GM21423 (cell line): Measurements from ENCODE around the gene MYL6.
"Not testable (repeated sequence)": the region's sequence is repeated elsewhere in the genome, so short reads cannot be mapped to it uniquely, and the experiment has no call there.

ENCODE experiments used
- ATAC-seq: cut with Tn5 transposase; IDR thresholded peaks from one replicate; pipeline ENCODE4 v1.9.1; 2021; ENCODE audit warnings: mild to moderate bottlenecking, moderate library complexity; ENCODE audit not compliant: unreplicated experiment

MYL6 gene

GRCh38 chr12:56189099-56189917, 31.1 kb downstream of the MYL6 start, which contains the start of gene SMARCC2:
SMARCC2 (minus strand) TSS chr12:56189483; CDS start chr12:56189461, 22 bp downstream.
- ATAC-seq: peak; percentile 72

GRCh38 chr12:56189918-56190694, 31.9 kb downstream of the MYL6 start:
- ATAC-seq: peak; percentile 39

GRCh38 chr12:56190695-56191155, 32.6 kb downstream of the MYL6 start:
- no peak for ATAC-seq

- ATAC-seq: no peak
Observed at GRCh38 chr12:56192582-56192981, 34.4 kb downstream of the MYL6 start.

- ATAC-seq: no peak
Observed at GRCh38 chr12:56193025-56193578, 34.9 kb downstream of the MYL6 start.

- not testable (repeated sequence) for ATAC-seq
Observed at GRCh38 chr12:56196818-56197550, 38.8 kb downstream of the MYL6 start.

GRCh38 chr12:56197921-56198635, 39.9 kb downstream of the MYL6 start:
- no peak for ATAC-seq

- ATAC-seq: no peak
Observed at GRCh38 chr12:56198836-56199235, 40.7 kb downstream of the MYL6 start.

- ATAC-seq: no peak
Observed at GRCh38 chr12:56202366-56202765, 44.2 kb downstream of the MYL6 start.

GRCh38 chr12:56202838-56203237, 44.7 kb downstream of the MYL6 start:
- ATAC-seq: no peak

- ATAC-seq: no peak
Observed at GRCh38 chr12:56204275-56204674, 46.1 kb downstream of the MYL6 start.

- no peak for ATAC-seq
Observed at GRCh38 chr12:56205445-56205844, 47.3 kb downstream of the MYL6 start.

GRCh38 chr12:56206452-56207166, 48.5 kb downstream of the MYL6 start:
- no peak for ATAC-seq

GRCh38 chr12:56208006-56208405, 49.8 kb downstream of the MYL6 start:
- no peak for ATAC-seq
